A549 (cell line): ENCODE results near the gene ADCY3. TPM values are rescaled to one million over a fixed set of nuclear protein-coding genes. Genes with fewer than 3 reads are reported as not detected.
A peak's percentile ranks its signal among the peaks of the same experiment; 100 is the strongest.

ENCODE experiments used
- ATAC-seq, 2 experiments: fragments of 200-7000 bp in 1 of 2; fragments of >200 bp in 1 of 2; cut with Nextera tagmentation in 1 of 2; cut with Tn5 transposase in 1 of 2; 3 replicates each; pipeline versions ENCODE4 v1.8.0 to v1.9.1; 2018 to 2020; ENCODE audit warnings: mild to moderate bottlenecking in 1 of 2, moderate library complexity in 1 of 2
- CTCF ChIA-PET: fragments of 300-600 bp; sonication (Branson Sonifier 250); formaldehyde crosslinking; extraction: SDS; loops from one replicate; lab custom pipeline; 2021; ENCODE audit warnings: antibody characterized with exemption, inconsistent platforms; lab: Yijun Ruan, JAX
- POLR2A ChIA-PET: fragments of 350-600 bp; formaldehyde crosslinking; extraction: SDS; loops from one replicate; lab custom pipeline; 2021; ENCODE audit warnings: antibody characterized with exemption, inconsistent platforms; lab: Yijun Ruan, JAX
- DNase-seq, 2 experiments: peaks; one replicate each; pipeline versions ENCODE4 v3.0.0 to v3.0.0-alpha.2; 2011 to 2016; ENCODE audit warnings: low read depth in 1 of 2, low spot score in 1 of 2
- FAIRE-seq: peaks from 2 replicates; lab custom pipeline; 2011; peaks lifted over from hg19 to GRCh38; lab: Jason Lieb, UNC
- H3K27ac ChIP-seq, 2 experiments: fragments of >200 bp; sonication (Bioruptor Twin); formaldehyde crosslinking; 3 replicates each; pipeline ENCODE4 v1.5.1; 2016 to 2017
- H3K4me1 ChIP-seq: fragments of >200 bp; sonication (Bioruptor Twin); formaldehyde crosslinking; 3 replicates; pipeline ENCODE4 v1.6.1; 2016
- H3K4me2 ChIP-seq: fragments of >200 bp; sonication (Bioruptor Twin); formaldehyde crosslinking; 3 replicates; pipeline ENCODE4 v1.6.1; 2016
- H3K4me3 ChIP-seq: fragments of >200 bp; sonication (Bioruptor Twin); formaldehyde crosslinking; 3 replicates; pipeline ENCODE4 v1.5.1; 2016
- H3K9me3 ChIP-seq: fragments of >200 bp; sonication (Bioruptor Twin); formaldehyde crosslinking; 3 replicates; pipeline ENCODE4 v1.6.1; 2016
- BCL3 ChIP-seq: fragments of >200 bp; sonication (Bioruptor Twin); formaldehyde crosslinking; IDR thresholded peaks from 3 replicates; pipeline ENCODE4 v1.6.1; 2016
- CBX8 ChIP-seq: fragments of 200-600 bp; sonication (generic); IDR thresholded peaks from 2 replicates; pipeline ENCODE4 v1.6.1; 2016
- CHD2 ChIP-seq: fragments of 150-350 bp; IDR thresholded peaks from 2 replicates; pipeline ENCODE4 v1.6.1; 2014; ENCODE audit warnings: low read length; ENCODE audit not compliant: partially characterized antibody
- CHD4 ChIP-seq: fragments of 200-600 bp; sonication (generic); IDR thresholded peaks from 2 replicates; pipeline ENCODE4 v1.6.1; 2016; ENCODE audit warnings: antibody characterized with exemption, mild to moderate bottlenecking, borderline replicate concordance
- EHF ChIP-seq: fragments of 250-450 bp; sonication (Bioruptor Pico); IDR thresholded peaks from 2 replicates; pipeline ENCODE4 v1.5.0; 2020; ENCODE audit warnings: mild to moderate bottlenecking
- EHMT2 ChIP-seq: fragments of 200-600 bp; sonication (generic); IDR thresholded peaks from 2 replicates; pipeline ENCODE4 v1.6.1; 2016; ENCODE audit warnings: antibody characterized with exemption, low read depth, mild to moderate bottlenecking, moderate library complexity
- EP300 ChIP-seq, 2 experiments: fragments of >200 bp; sonication (Bioruptor Twin); formaldehyde crosslinking; IDR thresholded peaks; 2 replicates in 1 of 2; 3 replicates in 1 of 2; pipeline ENCODE4 v1.6.1; 2016 to 2017
- ESRRA ChIP-seq: fragments of 150-350 bp; IDR thresholded peaks from 2 replicates; pipeline ENCODE4 v1.6.1; 2014; ENCODE audit warnings: mild to moderate bottlenecking, low read length, borderline replicate concordance
- FOSB ChIP-seq: fragments of 250-450 bp; sonication (Bioruptor Pico); IDR thresholded peaks from 2 replicates; pipeline ENCODE4 v1.5.0; 2020; ENCODE audit warnings: mild to moderate bottlenecking, moderate library complexity
- GATA3 ChIP-seq: IDR thresholded peaks from 2 replicates; pipeline ENCODE4 v1.6.1; 2012; ENCODE audit warnings: borderline replicate concordance
- HES2 ChIP-seq: fragments of >200 bp; sonication (Bioruptor Twin); formaldehyde crosslinking; IDR thresholded peaks from 2 replicates; pipeline ENCODE4 v1.6.1; 2016
- HMGXB4 ChIP-seq: fragments of 250-450 bp; sonication (Bioruptor Pico); IDR thresholded peaks from 2 replicates; pipeline ENCODE4 v1.5.0; 2021; ENCODE audit warnings: mild to moderate bottlenecking, moderate library complexity, borderline replicate concordance
- HOXA7 ChIP-seq: fragments of 250-450 bp; sonication (Bioruptor Pico); IDR thresholded peaks from 2 replicates; pipeline ENCODE4 v1.5.0; 2020; ENCODE audit warnings: mild to moderate bottlenecking, moderate library complexity
- JUNB ChIP-seq: fragments of >200 bp; sonication (Bioruptor Twin); formaldehyde crosslinking; IDR thresholded peaks from 2 replicates; pipeline ENCODE4 v1.6.1; 2016
- NFE2L2 ChIP-seq: fragments of 150-350 bp; conservative IDR thresholded peaks from 2 replicates; pipeline ENCODE4 v1.6.1; 2014; ENCODE audit warnings: low read length
- NR3C1 ChIP-seq: fragments of >200 bp; sonication (Bioruptor Twin); formaldehyde crosslinking; IDR thresholded peaks from 3 replicates; pipeline ENCODE4 v1.6.1; 2017
- RAD21 ChIP-seq, 2 experiments: fragments of >200 bp in 1 of 2; sonication (Bioruptor Twin) in 1 of 2; formaldehyde crosslinking in 1 of 2; IDR thresholded peaks in 1 of 2; conservative IDR thresholded peaks in 1 of 2; 2 replicates in 1 of 2; 3 replicates in 1 of 2; pipeline ENCODE4 v1.6.1; 2012 to 2018; ENCODE audit warnings: inconsistent platforms in 1 of 2
- RARB ChIP-seq: fragments of 250-450 bp; sonication (Bioruptor Pico); IDR thresholded peaks from 2 replicates; pipeline ENCODE4 v1.8.0; 2021; ENCODE audit warnings: mild to moderate bottlenecking, moderate library complexity
- RNF2 ChIP-seq: fragments of 200-600 bp; sonication (generic); IDR thresholded peaks from 2 replicates; pipeline ENCODE4 v1.6.1; 2016; ENCODE audit warnings: low read depth, mild to moderate bottlenecking, antibody characterized with exemption, moderate library complexity, borderline replicate concordance
- SMC3 ChIP-seq: fragments of >200 bp; sonication (Bioruptor Twin); formaldehyde crosslinking; IDR thresholded peaks from 3 replicates; pipeline ENCODE4 v1.6.1; 2018; ENCODE audit warnings: inconsistent platforms
- ZC3H11A ChIP-seq: fragments of 450-650 bp; IDR thresholded peaks from 2 replicates; pipeline ENCODE4 v1.6.1; 2014; ENCODE audit warnings: antibody characterized with exemption, mild to moderate bottlenecking
- WGBS: methylation state at CpG from one replicate; pipeline ENCODE4 v1.1.6; 2017; ENCODE audit errors: missing lambda C conversion rate; 5-methylcytosine and 5-hydroxymethylcytosine counted together
- polyA plus RNA-seq, 4 experiments: library from polyadenylated mRNA; depleted of rRNA in 3 of 4; stranded (reverse); fragments of >200 nt; fragmentation: RNase III in 1 of 4; extraction: RNeasy Plus Mini Kit Qiagen cat#74134 plus additional on column Dnase treatment in 1 of 4; gene quantifications; 2 replicates in 3 of 4; 3 replicates in 1 of 4; pipeline ENCODE4 v1.2.3, GENCODE V29; 2011 to 2017
- TF ChIP-seq, protein P1 (sequence below): fragments of >200 bp; sonication (Bioruptor Twin); formaldehyde crosslinking; IDR thresholded peaks from 3 replicates; pipeline ENCODE4 v1.5.1; 2016
- TF ChIP-seq, protein P2 (sequence below): IDR thresholded peaks from 2 replicates; pipeline ENCODE4 v1.6.1; 2012
- TF ChIP-seq, protein P3 (sequence below): fragments of 150-350 bp; IDR thresholded peaks from 2 replicates; pipeline ENCODE4 v1.6.1; 2014; ENCODE audit warnings: low read depth, mild to moderate bottlenecking, low read length

ADCY3 gene
- polyA plus RNA-seq, 2 of the 4 experiments (the other 2 are of a cell fraction): 37.4 to 65.4 TPM

DNA sequence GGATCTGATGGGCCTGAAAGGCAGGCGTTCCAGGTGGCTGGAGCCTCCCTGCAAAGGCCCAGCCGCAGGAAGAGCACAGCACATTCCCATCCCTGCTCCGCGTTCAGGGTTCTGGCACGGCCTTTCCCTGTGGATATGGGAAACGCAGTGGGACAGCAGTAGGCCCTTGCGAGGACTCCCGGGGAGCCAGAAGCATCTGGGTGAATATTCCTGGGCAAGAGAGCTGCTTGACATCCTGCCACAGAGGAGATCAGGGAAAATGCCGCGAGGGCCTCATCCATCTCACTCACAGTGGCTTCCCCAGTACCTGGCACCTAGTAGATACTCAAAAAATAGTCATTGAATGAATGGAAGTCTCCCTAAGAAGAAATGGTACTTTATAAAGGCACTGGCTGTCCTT lies 3.1 kb upstream of the ADCY3 start:
- no peaks in the 10 kb centered on the region for H3K9me3 ChIP-seq
- 95% methylated on average over 10 of the region's 10 CpGs for WGBS
- FAIRE-seq: no peak

GRCh38 chr2:24922556-24922955 lies 2.5 kb upstream of the ADCY3 start:
- CTCF ChIA-PET: interaction anchor here (0.6 to 2.6 kb wide), 2 partner anchors 10 to 207 kb away, joined by 3 to 6 read pairs; no protein-coding TSS in a partner anchor

More for the DNA sequence above, 3.1 kb upstream of the ADCY3 start:
- no peak for DNase-seq
- ChIA-PET CTCF (interaction anchor here (0.6 to 2.6 kb wide), 4 partner anchors 11 to 513 kb away, joined by 3 to 6 read pairs (median 4); no protein-coding TSS in a partner anchor), POLR2A (no interaction called here)
- no peak for ATAC-seq
- Histone ChIP-seq H3K4me3 (no peak overlapping the region), H3K4me1 (peaks cover 13% of the 10 kb centered on the region; the same call in 2 of the 3 replicates), H3K4me2 (no peak overlapping the region), H3K27ac (no peak overlapping the region)
- no peak for TF ChIP-seq CBX8
- TF ChIP-seq SMC3: no peak
- no peak for TF ChIP-seq RARB (CRISPR knock-in tag)
- TF ChIP-seq EHMT2: no peak
- no peak for TF ChIP-seq HMGXB4
- no peak for TF ChIP-seq HES2
- TF ChIP-seq CHD2: no peak

GRCh38 chr2:24920809-24921441 lies 888 bp upstream of the ADCY3 start:
- 0 out of 2 replicates have a peak, but pooled peaks have one; percentile 28 for TF ChIP-seq CHD4
- no peak for TF ChIP-seq BCL3
- peak; percentile 33; the same call in 1 of the 2 replicates for TF ChIP-seq HOXA7 (CRISPR knock-in tag)
- peak; percentile 43 for TF ChIP-seq SMC3
- TF ChIP-seq, protein P1, sequence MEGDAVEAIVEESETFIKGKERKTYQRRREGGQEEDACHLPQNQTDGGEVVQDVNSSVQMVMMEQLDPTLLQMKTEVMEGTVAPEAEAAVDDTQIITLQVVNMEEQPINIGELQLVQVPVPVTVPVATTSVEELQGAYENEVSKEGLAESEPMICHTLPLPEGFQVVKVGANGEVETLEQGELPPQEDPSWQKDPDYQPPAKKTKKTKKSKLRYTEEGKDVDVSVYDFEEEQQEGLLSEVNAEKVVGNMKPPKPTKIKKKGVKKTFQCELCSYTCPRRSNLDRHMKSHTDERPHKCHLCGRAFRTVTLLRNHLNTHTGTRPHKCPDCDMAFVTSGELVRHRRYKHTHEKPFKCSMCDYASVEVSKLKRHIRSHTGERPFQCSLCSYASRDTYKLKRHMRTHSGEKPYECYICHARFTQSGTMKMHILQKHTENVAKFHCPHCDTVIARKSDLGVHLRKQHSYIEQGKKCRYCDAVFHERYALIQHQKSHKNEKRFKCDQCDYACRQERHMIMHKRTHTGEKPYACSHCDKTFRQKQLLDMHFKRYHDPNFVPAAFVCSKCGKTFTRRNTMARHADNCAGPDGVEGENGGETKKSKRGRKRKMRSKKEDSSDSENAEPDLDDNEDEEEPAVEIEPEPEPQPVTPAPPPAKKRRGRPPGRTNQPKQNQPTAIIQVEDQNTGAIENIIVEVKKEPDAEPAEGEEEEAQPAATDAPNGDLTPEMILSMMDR: peak; percentile 76
- TF ChIP-seq RAD21 (conservative IDR thresholded peaks at IDR 0.05 in 1 of 2, IDR thresholded peaks at IDR 0.05 in 1 of 2): peak; percentile 26 to 37; a peak in 3 of 5 replicates
- no peak for TF ChIP-seq EHF (CRISPR knock-in tag)
- TF ChIP-seq, protein P2, sequence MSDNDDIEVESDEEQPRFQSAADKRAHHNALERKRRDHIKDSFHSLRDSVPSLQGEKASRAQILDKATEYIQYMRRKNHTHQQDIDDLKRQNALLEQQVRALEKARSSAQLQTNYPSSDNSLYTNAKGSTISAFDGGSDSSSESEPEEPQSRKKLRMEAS: peak; percentile 12
- TF ChIP-seq JUNB: no peak
- CTCF ChIA-PET: interaction anchor here (0.6 to 2.6 kb wide), 5 partner anchors 9 to 661 kb away, joined by 3 to 6 read pairs (median 3); no protein-coding TSS in a partner anchor
- peak overlapping the region; percentile 85 to 96 for H3K27ac ChIP-seq
- H3K4me2 ChIP-seq: peak overlapping the region; percentile 94
- H3K4me1 ChIP-seq: peaks cover 13% of the 10 kb centered on the region; the same call in 2 of the 3 replicates
- DNase-seq (peak; percentile 33 to 75), ATAC-seq (peak; percentile 33 to 77; a peak in 4 of 6 replicates), FAIRE-seq (no peak)
- peak overlapping the region; percentile 92 for H3K4me3 ChIP-seq
- no peaks in the 10 kb centered on the region for H3K9me3 ChIP-seq
- WGBS: 4% methylated on average over 13 of the region's 13 CpGs
- POLR2A ChIA-PET: no interaction called here

More at GRCh38 chr2:24922556-24922955, 2.5 kb upstream of the ADCY3 start:
- H3K4me3 ChIP-seq: no peak overlapping the region
- 100% methylated on average over 1 of the region's 1 CpG for WGBS
- H3K4me1 ChIP-seq: peaks cover 13% of the 10 kb centered on the region; the same call in 2 of the 3 replicates
- POLR2A ChIA-PET: no interaction called here
- FAIRE-seq (no peak), ATAC-seq (no peak), DNase-seq (no peak)
- H3K9me3 ChIP-seq: no peaks in the 10 kb centered on the region
- no peak overlapping the region for H3K27ac ChIP-seq
- TF ChIP-seq GATA3 (no peak), NR3C1 (no peak), ZC3H11A (no peak), RNF2 (no peak), EHMT2 (no peak), EP300 (IDR thresholded peaks at IDR 0.05) (no peak), NFE2L2 (no peak), FOSB (CRISPR knock-in tag) (no peak), ESRRA (no peak), EHF (CRISPR knock-in tag) (no peak)
- TF ChIP-seq, protein P3, sequence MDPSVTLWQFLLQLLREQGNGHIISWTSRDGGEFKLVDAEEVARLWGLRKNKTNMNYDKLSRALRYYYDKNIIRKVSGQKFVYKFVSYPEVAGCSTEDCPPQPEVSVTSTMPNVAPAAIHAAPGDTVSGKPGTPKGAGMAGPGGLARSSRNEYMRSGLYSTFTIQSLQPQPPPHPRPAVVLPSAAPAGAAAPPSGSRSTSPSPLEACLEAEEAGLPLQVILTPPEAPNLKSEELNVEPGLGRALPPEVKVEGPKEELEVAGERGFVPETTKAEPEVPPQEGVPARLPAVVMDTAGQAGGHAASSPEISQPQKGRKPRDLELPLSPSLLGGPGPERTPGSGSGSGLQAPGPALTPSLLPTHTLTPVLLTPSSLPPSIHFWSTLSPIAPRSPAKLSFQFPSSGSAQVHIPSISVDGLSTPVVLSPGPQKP: no peak
- TF ChIP-seq, protein P2: no peak
- H3K4me2 ChIP-seq: no peak overlapping the region
